DMS 273 treated with DMSO at 0.1 percent for 48 hours (cell line): ENCODE measurements around the gene HEXA.

ENCODE experiments used
- DNase-seq: peaks from one replicate; lab custom pipeline; 2025; lab: John Stamatoyannopoulos, UW

The HEXA gene

DNA sequence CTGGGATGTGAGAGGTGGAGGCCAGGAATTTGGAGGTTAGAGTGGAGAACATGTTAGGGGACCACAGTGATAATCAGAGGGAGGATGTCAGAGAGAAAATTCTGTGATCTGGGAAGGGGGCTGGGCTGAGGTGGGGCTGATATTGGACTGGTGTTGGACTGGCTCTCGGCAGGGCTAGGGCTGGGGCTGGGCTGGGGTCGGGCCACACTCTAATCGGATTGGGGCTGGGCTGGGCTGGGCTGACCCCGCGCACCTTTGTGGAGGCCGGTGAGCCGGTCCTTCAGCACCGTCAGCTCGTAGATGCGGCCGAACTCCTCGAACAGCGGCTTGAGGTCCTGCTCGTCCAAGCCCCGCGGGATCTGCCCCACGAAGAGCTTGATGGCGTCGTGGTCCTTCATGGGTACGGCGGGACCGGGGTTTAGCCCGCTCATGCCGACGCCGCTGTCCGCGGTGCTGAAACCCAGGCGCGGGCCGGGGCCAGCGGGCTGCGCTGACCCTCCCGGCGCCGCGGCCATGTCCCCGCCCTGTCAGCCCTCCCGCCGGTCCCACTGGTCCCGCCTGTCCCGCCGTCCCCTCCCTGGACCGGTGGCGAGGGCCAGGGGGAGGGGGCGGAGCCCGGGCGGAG is 56.3 kb downstream of the HEXA start:
- DNase-seq: no peak

DNA sequence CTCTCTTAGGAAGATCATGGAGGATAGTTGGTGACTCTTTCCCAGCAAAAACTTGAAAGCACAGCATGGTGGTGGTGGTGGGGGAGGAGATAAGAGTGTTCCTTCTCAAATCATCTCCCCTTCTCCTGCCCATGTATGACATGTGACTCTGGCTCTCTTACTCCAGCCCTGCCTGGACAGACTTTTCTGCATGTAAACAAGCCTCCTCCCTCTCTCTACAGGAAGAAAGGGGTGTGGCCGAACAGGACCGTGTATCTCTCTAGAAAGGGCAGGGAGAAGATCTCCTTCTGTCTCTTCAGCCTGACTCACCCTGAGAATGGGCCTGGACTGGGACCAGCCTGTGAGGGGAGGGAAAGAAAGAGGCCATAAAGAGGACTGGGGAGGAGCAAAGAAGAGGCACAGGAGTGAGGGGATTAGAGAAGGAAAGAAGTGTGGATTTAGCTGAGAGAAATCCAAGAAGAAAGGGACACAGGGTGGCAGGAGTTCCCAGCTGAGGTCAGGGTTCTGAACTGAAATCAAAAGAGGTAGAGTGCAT is 57.3 kb downstream of the HEXA start:
- no peak for DNase-seq

DNA sequence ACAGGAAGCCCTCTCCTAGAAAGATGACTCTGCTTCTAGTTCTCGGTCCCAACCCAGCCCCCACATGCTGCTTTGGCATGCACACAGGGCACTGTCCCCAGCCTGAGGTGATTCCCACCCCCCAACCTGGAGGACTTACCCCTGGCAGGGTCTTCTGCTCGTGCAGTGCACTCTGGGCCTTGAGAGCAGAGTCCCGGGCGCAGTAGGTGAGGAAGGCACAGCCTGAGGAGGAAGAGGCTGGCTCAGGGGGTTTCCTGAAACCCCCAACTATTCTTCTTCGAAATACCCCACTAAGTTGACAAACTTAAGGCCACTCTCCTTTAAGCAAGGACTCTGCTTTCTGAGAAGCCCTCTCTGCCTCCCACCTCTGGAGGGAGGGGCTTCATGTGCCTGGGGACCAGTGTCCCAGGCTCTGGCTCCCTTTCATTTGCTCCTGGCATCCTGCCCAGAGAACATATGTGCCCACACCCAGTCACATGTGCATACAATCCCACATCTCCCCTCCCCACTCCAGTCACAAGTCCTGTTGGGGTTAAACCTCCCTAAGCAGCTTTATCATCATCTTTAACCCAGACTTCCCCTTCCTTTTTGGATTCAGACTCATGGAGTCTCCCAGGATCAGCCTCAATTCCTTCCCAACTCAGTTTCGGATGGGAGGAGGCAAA is 60.0 kb downstream of the HEXA start:
- DNase-seq: no peak

DNA sequence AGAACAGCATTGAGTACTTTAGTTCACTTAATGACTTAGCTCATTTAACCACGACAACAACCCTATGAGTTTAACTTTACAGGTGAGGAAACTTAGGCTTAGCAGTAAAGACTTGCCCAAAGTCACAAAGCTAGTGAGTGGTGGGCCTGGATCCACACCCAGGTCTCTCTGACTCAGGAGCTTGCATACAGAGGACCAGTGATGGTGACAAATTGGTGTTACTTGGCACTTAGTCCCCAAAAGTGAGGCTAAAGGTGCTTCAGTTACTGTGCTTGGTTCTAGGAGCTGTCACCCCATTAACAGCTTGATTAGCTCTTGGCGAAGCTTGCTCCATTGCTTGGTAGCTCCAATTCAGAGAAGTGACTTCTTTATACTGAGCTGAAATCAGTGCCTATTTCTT is 61.9 kb downstream of the HEXA start:
- no peak for DNase-seq

DNA sequence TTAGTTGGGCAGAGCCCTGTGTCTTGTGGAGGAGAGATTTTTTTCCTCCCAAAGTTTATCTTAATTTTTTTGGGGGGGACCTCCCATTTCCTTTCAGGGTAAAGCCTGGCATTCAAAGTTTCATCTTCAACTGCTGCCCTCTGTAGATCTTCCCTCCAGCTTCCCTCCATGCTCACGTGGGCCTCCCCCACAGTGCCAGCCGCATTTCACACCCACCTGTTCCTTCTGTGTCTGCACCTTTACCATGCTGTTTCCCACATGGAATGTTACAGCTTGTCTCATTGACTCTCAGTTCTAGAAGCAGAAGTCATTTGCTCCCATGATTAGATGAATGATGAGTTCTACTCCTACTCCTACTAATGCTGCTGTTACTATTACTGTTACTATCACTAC is 62.4 kb downstream of the HEXA start:
- DNase-seq: no peak

DNA sequence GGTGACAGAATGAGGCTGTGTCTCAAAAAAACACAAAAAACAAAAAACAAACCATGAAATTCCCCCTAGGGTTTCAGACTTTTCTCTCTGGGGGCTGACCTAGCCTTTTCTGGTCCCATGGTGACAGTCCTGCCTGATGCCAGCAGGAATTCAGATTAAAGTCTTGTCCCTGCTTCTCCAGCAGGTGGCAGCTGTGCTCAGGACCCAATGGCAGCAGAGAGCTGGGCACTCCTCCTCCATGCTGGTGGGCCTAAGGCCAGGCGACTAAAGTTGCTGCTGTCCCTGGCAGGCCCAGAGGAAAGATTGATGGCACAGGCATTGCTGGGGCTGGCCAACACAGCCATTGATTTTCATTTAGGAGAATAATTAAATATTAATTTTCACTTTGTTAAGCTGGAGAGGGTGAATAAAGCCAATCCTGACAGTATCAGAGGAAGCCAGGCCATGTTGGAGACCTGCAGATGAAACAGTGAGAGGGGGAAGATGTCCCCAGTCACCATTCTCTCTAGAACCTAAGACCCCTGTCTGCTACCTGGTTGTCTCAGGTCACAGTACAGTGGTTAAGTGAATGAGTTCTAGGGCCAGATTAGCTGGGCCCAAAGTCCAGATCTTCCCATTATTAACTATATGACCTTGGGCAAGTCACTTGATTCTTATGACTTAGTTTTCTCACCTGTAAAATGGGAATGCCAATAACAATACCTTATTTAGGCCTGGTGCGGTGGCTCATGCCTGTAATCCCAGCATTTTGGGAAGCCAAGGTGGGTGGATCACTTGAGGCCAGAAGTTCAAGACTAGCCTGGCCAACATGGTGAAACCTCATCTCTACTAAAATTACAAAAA is 63.0 kb downstream of the HEXA start:
- peak; percentile 19 for DNase-seq

DNA sequence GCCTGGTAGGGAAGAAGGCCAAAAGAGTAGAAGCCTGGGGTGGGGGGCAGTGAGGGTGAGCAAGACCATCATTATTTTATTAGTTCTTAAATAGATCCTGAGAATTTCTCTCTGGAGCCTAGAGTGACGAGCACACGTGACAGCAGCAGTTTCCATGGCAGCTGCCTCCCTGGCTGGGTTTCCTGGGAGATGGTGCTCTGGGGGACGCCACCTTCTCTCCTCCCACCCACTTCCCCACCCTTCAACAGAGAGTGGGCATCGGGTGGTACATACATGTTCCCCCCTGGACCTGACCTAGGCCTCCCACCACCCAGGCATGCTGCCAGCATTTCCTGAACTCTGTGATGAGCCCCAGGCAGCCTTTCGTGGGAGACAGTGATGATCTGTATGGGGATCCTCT is 68.8 kb downstream of the HEXA start:
- no peak for DNase-seq

DNA sequence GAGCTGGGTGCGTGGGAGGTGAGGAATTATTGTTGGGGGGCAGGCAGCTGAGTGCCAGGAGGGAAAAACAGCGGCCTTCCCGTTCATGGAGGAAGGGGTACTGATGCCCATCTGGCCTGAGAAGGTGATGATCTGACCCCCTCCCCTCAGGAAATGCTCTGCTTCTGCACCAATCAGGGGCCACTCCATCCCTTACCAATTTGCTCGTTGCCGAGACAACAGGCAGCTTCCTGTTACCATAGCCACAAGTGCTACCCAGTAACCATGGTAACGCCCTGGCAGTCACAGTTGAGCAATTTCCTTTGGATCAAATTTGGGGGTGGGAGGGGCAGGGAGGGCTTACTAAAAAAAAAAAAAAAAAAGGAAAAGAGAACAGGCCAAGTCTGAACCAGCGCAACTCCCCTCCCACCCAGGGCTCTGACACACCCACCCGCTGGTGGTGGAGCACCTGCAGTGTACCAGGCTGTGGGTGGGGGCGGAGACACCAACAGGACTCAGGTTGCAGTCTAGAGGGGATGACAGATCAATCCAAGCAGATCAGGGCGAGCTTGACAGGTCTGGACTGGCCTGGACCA is 69.5 kb downstream of the HEXA start:
- no peak for DNase-seq

DNA sequence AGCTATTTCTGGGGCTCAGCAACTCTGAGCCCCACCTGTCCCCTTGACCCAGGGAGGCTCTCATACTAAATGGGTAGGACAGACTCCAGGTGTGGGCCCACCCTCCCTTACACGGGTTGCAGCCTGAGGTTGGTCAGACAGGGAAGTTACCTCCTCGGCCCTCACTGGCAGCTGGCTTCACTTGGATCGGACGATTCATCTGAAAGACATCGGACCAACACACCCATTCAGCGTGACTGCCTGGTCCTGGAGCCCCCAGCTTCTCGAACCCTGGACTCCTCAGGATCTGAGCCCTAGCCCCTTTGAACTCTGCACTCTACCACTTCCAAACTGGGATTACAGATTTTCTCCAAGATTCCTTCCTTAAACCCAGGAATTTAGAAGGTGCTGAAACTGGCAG is 71.2 kb downstream of the HEXA start:
- no peak for DNase-seq

DNA sequence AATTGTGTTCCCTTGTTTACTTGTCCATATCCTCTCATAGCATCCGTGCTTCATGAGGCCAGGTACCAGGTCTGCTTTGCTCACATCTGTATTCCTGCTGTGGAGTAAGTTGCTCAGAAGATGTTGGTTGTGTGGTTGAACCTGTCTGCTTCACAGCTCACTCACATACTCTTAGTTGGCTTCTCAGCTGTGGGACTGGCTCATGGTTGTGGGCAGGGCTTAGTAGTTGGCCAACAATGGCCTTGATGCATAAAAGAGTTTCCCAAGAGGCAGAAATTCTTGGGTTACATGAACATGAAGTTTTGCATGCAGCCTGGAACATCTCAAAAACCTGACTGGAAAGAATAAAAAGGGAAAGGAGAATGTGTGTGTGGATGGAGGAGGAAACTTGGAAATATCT is 72.9 kb downstream of the HEXA start:
- DNase-seq: no peak
